ENCODE results near the gene PURA. TPM values are rescaled to one million over a fixed set of nuclear protein-coding genes. Genes with fewer than 3 reads are reported as not detected.

PURA gene
- total RNA-seq, 2 experiments from 2014 or later, result 9.5 to 10.7 TPM

DNA sequence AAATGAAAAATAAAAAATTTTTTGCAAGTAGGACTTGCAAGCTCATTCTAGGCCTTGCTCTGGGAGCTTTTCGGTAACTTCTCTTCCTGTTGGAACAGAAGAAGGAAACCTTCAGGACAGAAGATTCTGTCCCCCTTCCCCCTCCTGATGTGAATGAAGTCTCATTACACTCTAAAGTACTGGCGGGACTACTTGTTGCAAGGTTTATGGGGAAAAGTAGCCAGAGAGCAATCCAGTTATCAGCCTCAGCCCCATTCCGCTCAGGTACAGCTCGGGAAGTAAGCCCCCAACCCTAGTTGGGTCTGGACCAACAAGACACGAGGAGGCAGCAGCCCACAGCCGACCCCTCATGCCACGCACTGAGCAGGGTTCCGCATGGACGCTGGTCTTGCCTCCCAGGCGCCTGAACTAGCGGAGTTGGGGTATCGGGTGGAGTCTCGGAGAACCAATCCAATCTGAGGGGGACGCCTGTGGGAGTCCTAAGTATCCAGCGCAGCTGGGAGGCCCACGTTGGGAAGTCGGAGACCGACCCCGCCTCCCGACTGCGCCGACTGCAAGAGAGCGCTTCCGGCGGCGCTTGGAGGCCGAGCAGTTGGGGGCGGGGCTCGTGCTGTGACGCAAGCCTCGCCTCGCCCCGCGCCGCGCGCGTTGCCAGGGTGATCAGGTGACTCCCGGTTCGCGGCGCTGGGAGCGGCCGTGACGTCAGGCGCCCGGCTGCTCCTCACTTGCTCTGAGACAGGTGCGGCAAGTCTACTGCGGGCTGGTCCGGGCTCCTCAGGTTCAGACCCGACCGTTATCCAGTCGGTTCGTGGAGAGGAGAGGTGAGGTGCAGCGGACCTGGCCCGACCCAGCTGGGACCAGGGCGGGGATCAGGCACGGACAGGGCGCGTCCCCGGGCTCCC, 60.8 kb downstream of the PURA start, which contains the start of gene CYSTM1:
Gene CYSTM1, plus strand, starts transcription at position 724 of the 902 bp plus-strand sequence. CDS start 19,278 bp downstream, outside the sequence.
- no peaks in the 10 kb centered on the region for H3K27me3 Mint-ChIP-seq
- ChIA-PET POLR2A (interaction anchor here (0.7 kb wide), 1 partner anchor 396 kb away, joined by 3 read pairs; no protein-coding TSS in a partner anchor), CTCF (interaction anchor here (0.7 to 2.2 kb wide), 7 partner anchors 9 to 177 kb away, joined by 3 to 9 read pairs (median 4); partner anchors contain the start of gene NRG2)
- H3K4me3 Mint-ChIP-seq, result peak within 1 kb of the TSS; percentile 91
- intact Hi-C loops (cut with DNase I, micrococcal nuclease), result loop anchor here (1.0 to 10.0 kb wide), 12 partner anchors 17 to 540 kb away; partner anchors contain the start of genes ANKHD1 (in 1 of the 2), APBB3 (in 1 of the 2), HBEGF (in 1 of the 2) and PFDN1 (in 1 of the 2)
- DNase-seq, result peak; percentile 98
- H3K27ac Mint-ChIP-seq, result peak within 1 kb of the TSS; percentile 82
- H3K36me3 Mint-ChIP-seq (ENCODE audit: low read depth), result no peaks in the 10 kb centered on the region
- no peaks in the 10 kb centered on the region for H3K9me3 Mint-ChIP-seq (ENCODE audit: low read depth)
- ATAC-seq, result peak; percentile 93
- H3K4me1 Mint-ChIP-seq, result peaks cover 15% of the 10 kb centered on the region

Other genes starting within 250 kb of the PURA start
- gene NRG2, start 70.8 kb upstream of the PURA start, total RNA-seq, result under 1 TPM; 0.11 to 0.14 TPM
- 1 to 10 TPM; 1.7 to 1.9 TPM for gene IGIP, start 11.8 kb downstream of the PURA start, total RNA-seq
- gene CYSTM1, start 61.1 kb downstream of the PURA start, total RNA-seq, result 10 to 100 TPM; 15.2 to 18.7 TPM
- 10 to 100 TPM; 52.6 to 63.2 TPM for gene PFDN1, start 189.0 kb downstream of the PURA start, total RNA-seq
- 10 to 100 TPM; 11.8 to 12.5 TPM for gene HBEGF, start 232.5 kb downstream of the PURA start, total RNA-seq
- gene SLC4A9, start 246.1 kb downstream of the PURA start, total RNA-seq, result under 1 TPM; 0.21 to 0.73 TPM